Jurkat, Clone E6-1 (cell line): Measurements from ENCODE around the gene LYVE1. TPM values are rescaled to one million over a fixed set of nuclear protein-coding genes. Genes with fewer than 3 reads are reported as not detected.

Experiments
- DNase-seq: peaks from one replicate; pipeline ENCODE4 v3.0.0-alpha.2; 2011; ENCODE audit warnings: low read depth, low spot score
- H3K4me3 ChIP-seq: 2 replicates; pipeline ENCODE4 v1.5.1; 2011; ENCODE audit warnings: mild to moderate bottlenecking, low read length, control low read depth, moderate library complexity
- polyA plus RNA-seq: library from polyadenylated mRNA; unstranded; fragments of >200 nt; gene quantifications from one replicate; pipeline ENCODE4 v1.2.1, GENCODE V29; 2012; ENCODE audit warnings: missing spikeins; ENCODE audit not compliant: insufficient read length, insufficient read depth

LYVE1 gene
- not detected for polyA plus RNA-seq

- no peak within 1 kb of the TSS for H3K4me3 ChIP-seq
- no peak for DNase-seq
Observed at GRCh38 chr11:10568486-10568941, at the start of gene LYVE1. Gene LYVE1 (minus strand): TSS chr11:10568665. CDS start chr11:10568532, 133 bp downstream.

GRCh38 chr11:10617551-10617950 lies 49.1 kb upstream of the LYVE1 start:
- no peak overlapping the region for H3K4me3 ChIP-seq
- no peak for DNase-seq

- no peak overlapping the region for H3K4me3 ChIP-seq
- no peak for DNase-seq
Observed at GRCh38 chr11:10611979-10612862, 43.8 kb upstream of the LYVE1 start.

- no peak for DNase-seq
Observed at GRCh38 chr11:10609636-10610035, 41.2 kb upstream of the LYVE1 start.

GRCh38 chr11:10608584-10608983 lies 40.1 kb upstream of the LYVE1 start:
- H3K4me3 ChIP-seq: no peak overlapping the region
- DNase-seq: no peak

More at GRCh38 chr11:10609636-10610035, 41.2 kb upstream of the LYVE1 start:
- H3K4me3 ChIP-seq: no peak overlapping the region

GRCh38 chr11:10607462-10608132 lies 39.1 kb upstream of the LYVE1 start:
- DNase-seq: no peak
- H3K4me3 ChIP-seq: no peak overlapping the region

- no peak overlapping the region for H3K4me3 ChIP-seq
- no peak for DNase-seq
Observed at GRCh38 chr11:10606536-10607208, 38.2 kb upstream of the LYVE1 start.

- DNase-seq: no peak
Observed at GRCh38 chr11:10605941-10606381, 37.5 kb upstream of the LYVE1 start.

GRCh38 chr11:10604798-10605197 lies 36.3 kb upstream of the LYVE1 start:
- no peak overlapping the region for H3K4me3 ChIP-seq
- no peak for DNase-seq

More at GRCh38 chr11:10605941-10606381, 37.5 kb upstream of the LYVE1 start:
- no peak overlapping the region for H3K4me3 ChIP-seq

GRCh38 chr11:10604340-10604748 lies 35.9 kb upstream of the LYVE1 start:
- H3K4me3 ChIP-seq: no peak overlapping the region
- DNase-seq: peak; percentile 35

GRCh38 chr11:10603721-10604297 lies 35.3 kb upstream of the LYVE1 start:
- no peak overlapping the region for H3K4me3 ChIP-seq
- DNase-seq: no peak

- no peak overlapping the region for H3K4me3 ChIP-seq
- DNase-seq: no peak
Observed at GRCh38 chr11:10602945-10603344, 34.5 kb upstream of the LYVE1 start.

GRCh38 chr11:10602366-10602765 lies 33.9 kb upstream of the LYVE1 start:
- no peak overlapping the region for H3K4me3 ChIP-seq
- DNase-seq: no peak

GRCh38 chr11:10601837-10602236 lies 33.4 kb upstream of the LYVE1 start:
- DNase-seq: no peak
- no peak overlapping the region for H3K4me3 ChIP-seq

GRCh38 chr11:10600570-10601248 lies 32.2 kb upstream of the LYVE1 start:
- H3K4me3 ChIP-seq: no peak overlapping the region
- DNase-seq: no peak

- DNase-seq: no peak
- no peak overlapping the region for H3K4me3 ChIP-seq
Observed at GRCh38 chr11:10599388-10600175, 31.1 kb upstream of the LYVE1 start.

GRCh38 chr11:10598816-10599215 lies 30.4 kb upstream of the LYVE1 start:
- no peak for DNase-seq
- no peak overlapping the region for H3K4me3 ChIP-seq

GRCh38 chr11:10597877-10598351 lies 29.4 kb upstream of the LYVE1 start:
- no peak overlapping the region for H3K4me3 ChIP-seq
- DNase-seq: no peak
